ENCODE measurements around the gene MIDN. TPM values are rescaled to one million over a fixed set of nuclear protein-coding genes. Genes with fewer than 3 reads are reported as not detected.

MIDN gene
- total and polyA plus RNA-seq, 2 of the 4 experiments (the other 2 are of a cell fraction): 2.5 to 26.0 TPM

DNA sequence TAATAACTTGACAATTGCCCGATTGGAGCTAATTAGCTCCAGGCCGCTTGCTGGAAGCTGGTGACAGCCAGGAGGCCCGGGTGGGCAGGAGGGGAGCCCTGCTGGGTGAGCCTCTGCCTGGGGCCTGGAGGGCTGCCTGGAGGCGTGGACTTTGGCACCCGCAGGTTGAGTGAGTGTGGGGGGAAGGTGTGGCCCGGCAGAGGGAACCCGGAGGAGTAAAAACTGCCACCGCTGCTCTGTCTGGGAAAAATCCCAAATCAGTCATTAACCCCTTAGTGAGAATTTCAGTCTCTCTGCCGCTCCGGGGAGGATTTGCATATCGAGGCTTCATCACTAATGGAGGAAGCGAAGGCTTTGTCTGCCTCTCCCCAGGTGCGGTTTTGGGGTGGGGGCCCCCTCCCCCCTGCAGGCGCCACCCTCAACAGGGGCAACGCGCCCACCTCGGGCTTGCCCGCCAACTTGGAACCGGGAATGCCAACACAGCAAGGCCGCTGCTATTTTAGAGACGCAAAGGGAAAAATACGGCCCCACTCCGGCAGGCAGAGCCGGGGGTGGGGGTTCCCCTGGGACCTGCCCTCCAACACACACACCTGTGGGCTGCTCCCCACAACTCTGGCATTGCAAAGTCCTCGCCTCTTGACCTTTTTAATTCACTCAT lies 43.5 kb downstream of the MIDN start:
- Histone ChIP-seq H3K4me2 (ENCODE audit: low read depth, low read length) (no peak overlapping the region), H3K56ac (ENCODE audit: extremely low read depth, insufficient read depth, low read length) (no peak overlapping the region), H2BK120ac (ENCODE audit: low read depth, low read length) (no peak overlapping the region), H2AK5ac (ENCODE audit: low read depth, low read length) (no peak overlapping the region), H3K18ac (ENCODE audit: low read depth, low read length) (no peak overlapping the region), H2BK5ac (ENCODE audit: low read depth, low read length, poor library complexity, severe bottlenecking) (no peak overlapping the region), H3K27me3 (ENCODE audit: control insufficient read depth, insufficient read depth, low read length) (peaks cover 32% of the 10 kb centered on the region), H3K36me3 (ENCODE audit: control insufficient read depth, insufficient read depth, low read length) (no peaks in the 10 kb centered on the region), H4K91ac (ENCODE audit: insufficient read depth, low read depth, low read length) (no peak overlapping the region), H4K5ac (ENCODE audit: low read depth, low read length) (no peak overlapping the region), H3K79me1 (ENCODE audit: low read depth in 1 of 2, low read length in 2 of 2) (no peaks in the 10 kb centered on the region), H2AK9ac (replicated peaks; ENCODE audit: low read depth, low read length, poor library complexity) (no peak overlapping the region), H3K9ac (ENCODE audit: low read depth, low read length) (no peak overlapping the region), H3K9me1 (ENCODE audit: insufficient read depth, low read length) (no peaks in the 10 kb centered on the region), H3K14ac (replicated peaks; ENCODE audit: low read depth, low read length) (no peak overlapping the region), H3K27ac (ENCODE audit: insufficient read depth, low read length) (no peak overlapping the region), H2BK20ac (ENCODE audit: low read depth, low read length) (no peak overlapping the region), H2BK15ac (ENCODE audit: low read depth, low read length) (no peak overlapping the region), H3K4ac (ENCODE audit: low read depth, low read length) (no peak overlapping the region), H3K4me3 (ENCODE audit: insufficient read depth, low read depth, low read length) (no peak overlapping the region), H2AFZ (replicated peaks; ENCODE audit: low read length, poor library complexity) (no peak overlapping the region), H3K23ac (ENCODE audit: low read depth, low read length) (no peak overlapping the region), H4K8ac (ENCODE audit: low read depth in 2 of 2, low read length in 2 of 2) (no peak overlapping the region), H4K20me1 (ENCODE audit: insufficient read depth, low read length) (no peaks in the 10 kb centered on the region), H3K9me3 (ENCODE audit: control insufficient read depth, insufficient read depth, low read length) (no peaks in the 10 kb centered on the region), H3K4me1 (ENCODE audit: control insufficient read depth, insufficient read depth, low read length) (peaks cover 3% of the 10 kb centered on the region; the same call in 1 of the 2 replicates)
- ATAC-seq (ENCODE audit: low read depth) (no peak), DNase-seq (no peak)
- dilution Hi-C loops (cut with HindIII; ENCODE audit: low sequenced_read_pairs, unreplicated experiment) (no loop called here), intact Hi-C loops (cut with micrococcal nuclease) (no loop called here), in situ Hi-C loops (cut with MboI; ENCODE audit: low sequenced_read_pairs) (no loop called here)
- ChIA-PET CTCF (no interaction called here), POLR2A (ENCODE audit: unreplicated experiment) (no interaction called here)
- WGBS, 2 experiments (ENCODE audit: extremely low coverage in 2 of 2, insufficient read length in 1 of 2): 78% methylated on average over 8 of the region's 25 CpGs; no CpG with 5 or more reads in 1 of the 2 experiments
- TF ChIP-seq RFX5 (IDR thresholded peaks at IDR 0.05; ENCODE audit: low read depth, low read length): no peak
- no peak for TF ChIP-seq MXI1 (IDR thresholded peaks at IDR 0.05; ENCODE audit: borderline replicate concordance, low read depth, low read length)
- TF ChIP-seq CTCF (conservative IDR thresholded peaks at IDR 0.05; ENCODE audit: low read depth, low read length): no peak
- TF ChIP-seq NFE2L2 (IDR thresholded peaks at IDR 0.05; ENCODE audit: low read depth, low read length): no peak
- TF ChIP-seq SMC3 (IDR thresholded peaks at IDR 0.05; ENCODE audit: low read depth, low read length): no peak
- no peak for TF ChIP-seq MAFK (IDR thresholded peaks at IDR 0.05; ENCODE audit: low read depth, low read length)
- no peak for TF ChIP-seq BHLHE40 (IDR thresholded peaks at IDR 0.05; ENCODE audit: low read depth, low read length)
- TF ChIP-seq CHD1 (IDR thresholded peaks at IDR 0.05; ENCODE audit: low read depth, low read length): no peak
- no peak for TF ChIP-seq ELK1 (IDR thresholded peaks at IDR 0.05; ENCODE audit: borderline replicate concordance, low read depth, low read length)
- no TSS peak for BruUV-seq (replicated peaks)
